Measurements from ENCODE around the gene PROM1.

DNA sequence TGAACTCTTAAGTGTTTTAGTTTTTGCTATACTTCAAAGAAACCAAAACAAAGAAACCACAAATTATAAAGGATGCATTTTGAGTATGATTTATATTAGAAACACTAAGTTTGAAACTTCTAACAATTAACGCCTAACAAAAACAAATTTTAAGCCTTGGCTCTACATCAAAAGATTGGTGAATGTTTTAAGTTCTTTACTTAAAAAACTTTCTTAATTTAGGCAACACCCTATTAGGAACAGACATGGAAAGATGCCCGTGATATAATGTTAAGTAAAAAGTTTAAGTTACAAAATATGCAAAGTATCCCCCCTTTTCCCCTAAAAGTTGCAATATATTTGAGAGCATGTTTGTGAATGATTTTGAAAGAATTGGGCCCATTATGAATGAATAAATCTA, 21.2 kb downstream of the PROM1 start:
- TF ChIP-seq CTCF (IDR thresholded peaks at IDR 0.05) (no peak), POLR2AphosphoS5 (IDR thresholded peaks at IDR 0.05) (no peak), POLR2A (IDR thresholded peaks at IDR 0.05) (no peak)
